GM21619 (cell line): Measurements from ENCODE around the gene TMEM198.

ENCODE experiments used
- ATAC-seq: cut with Tn5 transposase; IDR thresholded peaks from one replicate; pipeline ENCODE4 v1.9.1; 2021; ENCODE audit not compliant: unreplicated experiment

TMEM198 gene

DNA sequence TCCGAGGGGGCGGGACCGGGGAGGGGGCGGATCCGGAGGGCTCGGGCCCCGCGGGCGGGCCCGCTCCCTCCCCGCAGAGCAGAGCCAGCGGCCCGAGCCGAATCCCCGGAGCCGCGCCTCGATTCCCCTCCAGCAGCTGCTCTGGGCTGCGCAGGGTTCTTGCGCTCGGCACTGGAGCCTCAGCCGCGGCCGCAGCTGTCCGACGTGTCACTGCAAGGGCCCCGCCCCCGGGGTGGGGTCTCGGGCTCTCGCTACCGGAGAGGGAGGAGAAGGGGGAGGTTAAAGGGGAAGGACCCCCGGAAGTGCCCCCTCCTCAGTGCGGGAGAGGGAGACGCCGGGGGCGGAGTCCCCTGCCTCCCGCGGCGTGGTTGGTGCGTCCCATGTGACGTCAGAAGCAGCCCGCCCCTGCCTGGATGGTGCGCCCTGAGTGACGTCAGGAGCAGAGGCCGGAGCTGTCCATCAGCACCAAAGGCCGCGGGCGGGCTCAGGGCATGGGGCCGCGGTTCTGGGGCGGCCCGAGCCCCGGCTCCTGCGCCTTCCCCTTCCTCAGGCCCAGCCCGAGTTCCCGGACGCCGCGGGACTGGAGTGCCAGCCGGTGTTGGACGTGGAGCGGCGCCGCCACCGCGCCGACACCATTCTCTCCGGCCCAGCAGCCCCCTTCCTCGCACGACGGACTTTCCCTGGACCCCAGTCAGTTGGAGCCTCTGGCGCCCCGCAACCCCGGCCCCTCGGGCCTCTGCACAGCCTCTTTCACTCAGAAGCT, at the start of gene TMEM198, which contains the start of gene CHPF:
TMEM198 (plus strand) TSS at position 433 of the 763 bp plus-strand sequence. CDS start 700 bp downstream, outside the sequence.
CHPF (minus strand) TSS at position 214 of the 763 bp plus-strand sequence. CDS start 271 bp downstream, outside the sequence.
- ATAC-seq = peak; percentile 70

DNA sequence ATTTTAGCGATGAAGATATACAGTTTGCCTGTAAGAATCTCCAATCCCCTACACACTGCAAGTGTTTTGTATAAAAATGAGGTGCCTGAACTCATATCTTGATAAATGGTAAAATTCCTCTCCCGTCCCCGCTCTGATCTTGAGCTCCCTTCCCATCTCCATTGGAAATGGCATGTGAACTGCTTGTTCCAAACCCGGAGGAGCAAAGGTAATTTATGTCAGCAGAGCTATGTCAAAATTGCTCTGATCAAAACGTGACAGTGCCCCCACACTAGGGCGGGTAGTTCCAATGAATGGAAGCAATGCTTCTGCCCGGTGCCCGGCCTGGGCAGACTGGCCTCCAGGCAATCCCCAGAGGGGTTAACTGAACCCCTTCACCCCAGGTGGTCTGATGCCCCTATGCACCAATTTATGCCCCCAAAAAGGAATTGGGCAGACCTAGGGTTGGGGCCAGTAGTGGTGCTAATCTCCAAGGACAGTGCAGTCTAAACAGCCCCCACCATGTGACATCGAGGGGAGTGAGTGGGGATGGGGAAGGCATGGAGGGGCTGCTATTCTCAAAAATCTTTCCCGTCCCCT, 48.8 kb upstream of the TMEM198 start:
- no peak for ATAC-seq

- no peak for ATAC-seq
These were observed 48.2 kb upstream of the TMEM198 start for GRCh38 chr2:219495531-219496122.

- ATAC-seq = no peak
These were observed 47.5 kb upstream of the TMEM198 start for GRCh38 chr2:219496247-219496824.

DNA sequence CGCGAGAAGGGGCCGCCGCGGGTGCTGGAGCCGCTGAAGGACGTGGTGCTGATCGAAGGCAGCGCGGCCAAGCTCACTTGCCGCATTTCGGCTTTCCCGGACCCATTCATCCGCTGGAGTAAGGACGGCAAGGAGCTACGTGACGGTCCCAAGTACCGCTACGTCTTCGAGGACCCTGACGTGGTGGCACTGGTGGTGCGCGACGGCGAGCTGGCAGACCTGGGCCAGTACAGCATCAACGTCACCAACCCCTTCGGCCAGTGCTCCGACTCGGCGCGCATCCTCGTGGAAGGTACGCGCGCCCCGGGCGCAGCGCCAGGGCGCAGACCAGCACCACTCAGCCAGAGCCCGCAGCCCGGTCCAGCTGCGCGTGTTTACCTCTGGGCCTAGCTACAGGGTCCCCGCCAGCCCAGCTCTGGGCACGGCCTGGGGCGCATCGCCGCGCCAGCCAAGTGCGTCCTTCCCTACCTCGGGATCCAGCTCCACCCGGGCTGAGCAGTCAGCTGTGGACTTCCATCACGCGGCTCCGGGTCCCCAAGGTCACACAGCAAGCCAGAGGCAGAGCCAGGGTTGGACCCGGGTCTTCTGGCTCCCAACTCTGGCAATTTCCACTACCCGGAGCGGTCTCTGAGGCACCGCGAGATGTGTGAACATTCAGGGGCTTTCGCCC, 46.9 kb upstream of the TMEM198 start:
- no peak for ATAC-seq

DNA sequence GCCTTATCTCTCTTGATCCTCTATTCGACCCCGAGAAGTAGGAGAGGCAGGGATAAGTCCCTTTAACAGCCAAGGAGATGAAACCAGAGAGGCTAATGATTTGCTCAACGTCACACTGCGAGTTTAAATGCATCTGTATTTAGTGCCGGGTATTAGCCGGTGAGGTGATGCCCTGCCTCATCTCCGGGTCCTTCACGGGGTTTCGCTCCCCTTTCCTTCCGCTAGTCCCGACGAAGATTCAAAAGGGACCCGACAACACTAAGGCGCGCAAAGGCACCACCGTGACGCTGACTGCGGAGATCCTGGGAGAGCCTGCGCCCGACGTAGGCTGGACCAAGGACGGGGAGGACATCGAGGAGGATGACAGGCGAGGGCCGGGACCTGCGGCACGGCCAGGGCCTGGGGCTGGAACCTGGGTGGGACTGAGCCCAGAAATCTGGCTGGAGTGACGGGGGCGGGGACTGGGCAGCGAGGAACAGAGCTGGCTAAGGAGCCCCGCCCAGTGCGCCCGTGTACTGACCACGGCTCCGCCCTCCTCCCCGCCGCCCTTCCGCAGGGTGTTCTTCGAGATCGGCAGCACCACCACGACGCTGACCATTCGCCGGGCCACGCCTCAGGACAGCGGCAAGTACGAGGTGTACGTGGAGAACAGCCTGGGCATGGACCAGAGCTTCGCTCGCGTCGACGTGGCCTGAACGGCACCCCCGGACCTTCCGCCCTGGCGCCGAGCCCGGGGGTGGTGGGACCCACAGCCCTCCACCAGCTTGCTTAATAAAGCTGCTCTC, 46.1 kb upstream of the TMEM198 start:
- ATAC-seq = peak; percentile 21

GRCh38 chr2:219498280-219499057, 45.4 kb upstream of the TMEM198 start, which contains the start of gene GMPPA:
GMPPA (plus strand) TSS chr2:219498891; CDS start chr2:219499976, 1,085 bp downstream.
- ATAC-seq = peak; percentile 93

DNA sequence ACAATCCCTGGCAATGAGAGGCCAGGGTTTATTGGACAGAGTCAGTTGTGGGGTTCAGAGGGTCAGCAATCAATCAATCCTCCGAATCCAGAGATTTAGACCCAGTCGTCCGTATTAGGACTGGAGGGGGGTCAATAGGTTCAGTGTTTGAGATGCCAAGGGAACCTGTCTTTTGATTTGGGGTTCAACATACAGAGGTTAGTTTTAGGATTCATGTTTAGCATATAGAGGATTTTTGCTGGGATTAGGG, 44.8 kb upstream of the TMEM198 start:
- no peak for ATAC-seq

GRCh38 chr2:219499555-219499954, 44.3 kb upstream of the TMEM198 start:
- no peak for ATAC-seq

DNA sequence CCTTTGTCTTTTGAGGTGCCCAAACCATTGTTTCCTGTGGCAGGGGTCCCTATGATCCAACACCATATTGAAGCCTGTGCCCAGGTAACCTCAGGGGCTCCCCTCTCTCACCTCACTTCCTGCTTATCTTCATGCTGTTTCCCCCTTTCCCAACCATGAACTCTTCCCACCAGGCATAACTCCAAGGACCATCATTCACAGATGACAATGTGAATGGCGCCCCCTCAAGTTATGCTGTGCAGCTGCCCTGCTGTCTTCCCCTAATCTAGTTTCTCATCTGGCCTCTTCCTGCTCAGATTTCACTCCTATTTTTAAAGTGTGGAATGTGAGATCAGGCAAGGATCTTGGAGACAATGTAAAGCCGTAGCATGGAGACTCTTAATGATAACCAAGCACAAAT, 43.7 kb upstream of the TMEM198 start:
- no peak for ATAC-seq

GRCh38 chr2:219501849-219502248, 42.0 kb upstream of the TMEM198 start:
- no peak for ATAC-seq

DNA sequence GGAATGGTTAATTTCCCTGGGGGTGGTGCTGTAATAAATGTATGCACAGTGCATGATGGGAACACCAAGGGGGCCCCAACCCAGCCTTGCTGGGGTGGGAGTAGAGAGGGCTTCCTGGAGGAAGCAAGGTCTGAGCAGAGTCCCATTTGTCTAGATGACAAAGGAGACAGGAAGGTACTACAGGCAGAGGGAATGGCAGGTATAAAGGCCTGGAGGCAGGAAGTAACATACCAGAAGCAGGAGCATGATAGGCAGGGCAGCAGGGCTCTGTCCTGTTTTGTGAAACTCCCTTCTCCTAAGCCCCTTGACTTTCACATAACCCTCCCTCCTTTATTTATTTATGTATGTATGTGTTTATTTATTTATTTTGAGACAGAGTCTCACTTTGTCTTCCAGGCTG, 41.2 kb upstream of the TMEM198 start:
- ATAC-seq = no peak

DNA sequence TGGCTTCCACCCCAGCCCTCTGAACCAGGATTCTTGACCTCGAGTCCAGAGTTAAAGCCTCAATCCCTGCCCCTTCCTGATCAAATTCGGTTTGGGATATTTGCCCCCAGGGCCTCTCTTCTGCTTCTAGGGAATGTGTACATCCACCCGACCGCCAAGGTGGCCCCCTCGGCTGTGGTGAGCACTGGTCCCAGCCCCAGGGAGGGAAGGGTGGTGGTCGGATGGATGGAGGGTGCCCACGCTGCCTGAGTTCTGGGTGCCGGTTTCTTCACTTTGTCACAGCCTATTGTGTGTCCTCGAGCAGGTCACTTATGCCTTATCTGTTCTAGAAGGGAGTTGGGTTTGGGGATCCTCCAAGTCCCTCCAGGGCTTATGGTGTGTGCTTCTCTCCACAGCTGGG, 38.2 kb upstream of the TMEM198 start:
- no peak for ATAC-seq

GRCh38 chr2:219506153-219506801, 37.6 kb upstream of the TMEM198 start:
- ATAC-seq = no peak

DNA sequence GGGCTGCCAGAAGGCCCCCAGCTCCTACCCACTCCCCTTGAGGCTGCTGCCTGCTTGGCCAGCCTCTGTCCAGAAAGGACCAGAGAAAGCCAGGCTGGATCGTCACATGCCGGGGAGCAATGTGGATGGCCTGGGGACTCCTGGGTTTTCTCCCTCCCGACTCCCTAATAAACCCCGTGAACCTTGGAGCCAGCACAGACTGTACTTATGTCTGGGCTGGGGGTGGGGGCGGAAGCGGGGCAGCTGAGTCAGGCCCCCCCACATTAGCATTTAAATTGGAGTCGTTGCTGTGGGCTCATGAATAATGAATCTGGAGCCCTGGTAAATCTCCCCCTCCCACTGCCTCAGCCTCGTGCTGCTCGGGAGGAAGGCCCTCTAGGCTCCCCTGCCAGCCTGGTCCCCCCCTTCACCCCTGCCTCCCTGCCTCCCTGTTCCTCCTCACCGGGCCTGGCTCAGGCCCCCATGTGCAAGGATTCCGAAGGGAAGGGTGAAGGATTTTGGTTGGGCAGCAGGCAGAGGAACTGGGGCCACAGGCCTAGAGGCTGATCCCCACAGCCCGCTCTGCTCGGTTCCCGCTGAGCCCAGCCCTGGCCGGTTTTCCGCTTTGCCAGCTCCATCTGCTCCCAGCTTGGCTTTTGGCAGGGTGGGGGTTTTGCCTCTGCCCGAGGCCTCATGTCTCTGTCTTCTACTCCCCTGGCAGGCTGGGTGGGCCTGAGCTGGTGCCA, 36.9 kb upstream of the TMEM198 start:
- no peak for ATAC-seq

- no peak for ATAC-seq
These were observed 36.0 kb upstream of the TMEM198 start for GRCh38 chr2:219507581-219508443.

DNA sequence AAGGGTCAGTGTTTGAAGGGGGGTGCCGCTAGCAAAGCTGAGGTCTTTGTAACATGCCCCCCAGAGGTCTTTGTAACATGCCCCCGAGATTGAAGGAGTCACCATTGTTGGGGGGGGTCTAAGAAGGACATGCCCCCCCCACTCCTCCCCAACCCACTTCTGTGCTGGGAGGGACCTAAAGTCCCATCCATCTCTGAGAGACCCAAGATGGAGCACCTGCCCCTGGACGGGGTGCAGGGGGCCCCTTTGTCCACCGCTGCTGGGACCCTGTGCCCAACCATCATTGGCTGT, 35.4 kb upstream of the TMEM198 start:
- no peak for ATAC-seq
